GM19455 (cell line): ENCODE data around the gene OSBPL2.
A peak's percentile ranks its signal among the peaks of the same experiment; 100 is the strongest.

Experiments
- ATAC-seq: cut with Tn5 transposase; IDR thresholded peaks from one replicate; pipeline ENCODE4 v1.9.1; 2021; ENCODE audit not compliant: unreplicated experiment

Gene OSBPL2

DNA sequence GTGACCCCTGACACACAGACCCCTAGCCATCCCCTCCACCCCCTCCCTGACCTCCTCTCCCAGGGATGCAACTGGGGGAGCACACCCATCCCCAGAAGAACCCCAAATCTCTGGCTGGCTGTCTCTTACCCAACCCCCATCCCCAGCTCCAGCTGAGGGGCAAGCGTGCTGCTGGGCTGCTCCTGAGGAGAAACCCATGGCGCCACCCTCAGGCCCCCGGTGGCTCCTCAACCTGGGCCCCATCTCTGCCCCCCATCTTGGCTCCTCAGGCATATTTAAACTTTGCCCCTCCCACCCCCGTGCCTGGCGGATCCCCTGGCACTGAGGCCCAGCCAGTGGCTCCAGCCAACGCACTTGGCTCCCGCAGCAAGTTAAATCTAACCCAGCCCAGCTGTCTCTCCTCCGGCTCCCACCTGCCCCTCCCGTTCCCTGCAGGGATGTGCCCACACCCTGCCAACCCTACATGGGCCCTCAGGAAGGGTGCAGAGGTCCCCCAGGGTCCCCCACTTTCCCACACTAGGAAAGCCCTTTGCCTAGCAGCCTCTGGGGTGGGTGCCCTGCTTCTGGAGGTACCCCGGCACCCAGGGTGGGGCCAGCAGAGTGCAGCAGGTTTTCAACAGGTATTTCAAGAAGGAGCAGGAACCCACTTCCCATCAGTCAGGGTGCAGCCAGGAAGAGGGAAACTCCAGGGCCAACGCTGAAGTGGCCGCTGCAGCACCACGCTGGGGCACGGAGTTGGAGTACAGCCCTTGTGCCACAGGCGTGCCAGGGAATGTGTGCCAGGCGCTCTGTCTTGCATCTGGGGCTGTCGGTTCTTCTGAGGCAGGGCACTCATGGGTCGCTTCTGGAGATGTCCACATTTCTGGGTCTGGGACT lies 5.3 kb upstream of the OSBPL2 start:
- no peak for ATAC-seq

DNA sequence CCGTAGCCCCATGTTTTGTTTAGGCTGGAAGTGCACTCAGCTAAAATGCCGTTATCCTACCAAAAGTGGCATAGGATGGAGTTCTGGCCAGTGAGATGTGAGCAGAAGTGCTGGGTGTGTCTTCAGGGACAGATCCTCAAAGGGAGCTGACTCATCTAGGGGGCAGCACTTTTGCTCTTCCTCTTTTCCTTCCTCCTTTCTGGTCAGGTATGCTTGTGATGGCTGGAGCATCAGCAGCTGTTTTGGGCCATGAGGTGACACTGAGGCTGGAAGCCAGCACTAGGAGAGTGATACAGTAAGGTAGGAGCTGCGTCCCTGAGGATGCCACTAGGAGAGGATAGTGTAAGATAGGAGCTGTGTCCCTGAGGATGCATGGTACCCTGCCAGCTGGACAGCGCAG lies 4.6 kb upstream of the OSBPL2 start:
- ATAC-seq: no peak

DNA sequence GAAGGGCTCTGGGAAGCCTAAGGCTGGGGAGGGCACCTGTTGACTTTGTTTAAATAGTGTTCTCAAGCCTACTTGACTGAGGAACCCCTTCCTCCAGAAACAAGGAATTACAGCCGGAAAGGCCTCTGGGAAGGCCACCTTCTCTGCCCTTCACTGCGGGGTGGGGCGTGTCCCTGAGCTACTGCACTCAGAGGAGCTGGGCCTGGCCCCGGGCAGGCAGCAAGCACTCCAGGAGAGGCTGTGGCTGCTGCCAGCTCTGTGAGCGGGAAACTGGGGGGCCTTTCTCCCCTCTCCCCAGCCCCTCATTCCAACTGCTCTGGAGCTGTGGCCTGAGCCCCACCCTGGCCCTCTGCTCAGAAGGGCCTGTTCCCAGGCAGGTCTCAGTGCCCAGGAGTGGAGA lies 4.0 kb upstream of the OSBPL2 start:
- ATAC-seq: no peak

DNA sequence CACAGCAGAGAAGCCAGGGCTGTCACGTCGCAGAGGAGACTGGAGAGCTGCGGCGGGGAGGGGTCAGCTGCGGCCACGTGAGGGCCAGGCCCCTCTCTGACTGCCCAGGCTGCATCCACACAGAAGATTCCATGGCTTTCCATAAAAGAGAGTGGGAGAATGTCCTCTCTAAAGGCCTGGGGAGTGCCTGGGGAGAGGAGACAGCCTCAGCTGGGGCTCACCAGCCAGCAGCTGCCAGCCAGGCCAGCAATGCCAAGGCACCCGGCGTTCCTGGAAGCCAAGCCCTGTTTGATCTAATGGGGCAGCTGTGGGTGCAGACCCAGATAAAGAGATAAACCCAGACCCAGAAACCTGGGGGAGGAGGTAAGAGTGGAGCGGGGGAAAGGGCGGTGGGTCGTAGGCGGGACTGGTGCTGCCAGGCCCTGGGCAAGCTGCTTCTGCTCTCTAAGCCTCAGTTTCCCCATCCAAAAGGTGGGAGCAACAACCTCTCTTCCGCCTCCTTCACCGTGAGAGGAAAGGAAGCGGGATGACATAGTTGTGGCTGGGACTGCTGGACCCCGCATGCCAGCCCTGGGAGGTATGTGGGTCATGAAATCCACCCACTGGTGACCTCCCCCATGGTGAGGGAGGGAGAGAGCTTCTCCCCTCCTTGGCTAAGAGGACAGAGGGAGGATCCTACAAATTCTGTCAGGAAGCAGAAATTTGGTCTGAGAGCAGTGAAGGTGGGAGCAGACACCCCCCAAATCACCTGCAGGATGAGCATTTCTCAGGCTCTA lies 3.1 kb upstream of the OSBPL2 start:
- no peak for ATAC-seq

DNA sequence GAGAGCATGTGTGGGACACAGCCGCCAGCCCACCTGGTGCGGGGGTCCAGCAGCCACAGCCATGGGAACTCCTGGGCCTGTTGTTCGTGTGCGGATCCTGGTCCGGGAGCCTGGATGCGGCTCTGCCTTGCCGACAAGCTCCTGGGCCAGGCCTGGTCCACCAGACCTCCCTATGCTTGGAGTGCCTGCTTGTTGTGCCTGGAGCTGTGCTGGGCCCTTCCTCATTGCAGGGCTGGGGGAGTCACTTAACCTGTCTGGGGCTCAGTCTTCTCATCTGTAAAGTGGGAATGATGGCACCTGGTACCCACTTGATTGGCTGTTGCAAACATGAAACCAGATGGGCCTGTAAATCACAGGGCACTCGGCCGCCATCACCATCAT lies 2.6 kb upstream of the OSBPL2 start:
- ATAC-seq: no peak

DNA sequence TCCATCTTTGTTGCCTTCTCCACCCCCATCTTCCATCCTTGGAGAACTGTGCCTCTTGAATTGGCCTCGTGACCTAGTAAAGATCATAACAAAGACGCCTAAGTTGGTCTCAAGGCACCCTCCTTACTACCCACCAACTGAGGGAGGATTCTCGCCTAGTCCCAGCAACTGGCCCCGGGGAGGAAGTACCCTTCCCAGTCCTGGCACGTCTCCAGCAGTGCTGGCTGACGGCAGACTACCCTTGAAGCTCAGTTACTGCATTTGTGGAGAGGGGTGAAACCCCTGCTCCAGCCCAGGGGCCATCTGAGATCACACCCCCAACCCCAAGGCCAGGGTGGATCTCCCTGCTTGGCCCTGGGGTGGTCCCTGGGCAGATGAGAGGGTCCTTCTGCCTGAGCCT lies 2.1 kb upstream of the OSBPL2 start:
- ATAC-seq: no peak

DNA sequence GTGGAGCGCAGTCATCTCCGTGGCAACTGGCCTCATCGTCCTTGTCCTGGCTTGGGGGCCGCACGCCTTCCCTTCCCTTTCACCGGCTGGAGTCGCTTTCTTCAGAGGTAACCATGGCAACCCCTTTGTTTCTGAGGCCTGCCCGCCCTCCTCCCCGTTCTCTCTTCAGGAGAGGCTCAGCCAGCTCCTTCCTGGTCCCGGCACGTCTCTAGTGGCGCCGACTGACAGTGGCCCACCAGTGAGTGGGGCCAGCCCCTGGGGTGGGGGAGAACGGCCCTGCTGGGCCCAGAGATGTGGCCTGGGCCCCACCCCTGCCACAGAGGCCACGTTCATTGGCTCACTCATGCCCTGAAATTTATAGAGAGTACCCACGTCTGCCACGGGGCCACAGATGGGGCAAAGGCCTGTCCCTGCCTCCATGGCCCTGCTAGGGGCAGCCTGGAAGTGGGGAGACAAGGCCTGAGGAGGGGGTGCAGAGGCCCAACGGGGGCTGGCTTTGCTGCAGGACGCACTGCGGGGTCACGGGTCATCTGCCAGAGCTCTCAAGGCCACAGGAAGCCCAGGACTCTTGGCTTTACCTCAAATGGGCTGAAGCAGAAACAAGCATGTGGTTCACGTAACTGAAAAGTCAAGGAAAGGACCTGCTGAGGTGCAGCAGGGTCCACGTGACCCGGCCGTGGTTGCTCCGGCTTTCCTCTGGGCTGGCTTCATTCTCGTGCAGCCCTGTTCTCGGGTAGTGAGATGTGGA lies 1.4 kb upstream of the OSBPL2 start:
- no peak for ATAC-seq

DNA sequence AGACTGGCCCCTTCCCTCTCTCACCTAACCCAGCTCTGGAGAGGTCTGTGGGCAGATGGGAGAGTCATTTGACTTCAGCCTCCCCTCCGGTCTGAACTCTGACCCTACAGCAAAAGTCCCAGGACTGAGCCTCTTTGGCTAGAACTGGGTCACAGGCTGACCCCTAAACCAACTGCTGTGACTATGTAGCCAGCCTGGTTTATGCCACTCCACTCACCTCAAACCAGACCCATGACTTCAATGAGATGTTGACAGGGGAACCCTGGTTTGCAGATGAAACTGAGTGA lies 864 bp upstream of the OSBPL2 start:
- ATAC-seq: no peak

DNA sequence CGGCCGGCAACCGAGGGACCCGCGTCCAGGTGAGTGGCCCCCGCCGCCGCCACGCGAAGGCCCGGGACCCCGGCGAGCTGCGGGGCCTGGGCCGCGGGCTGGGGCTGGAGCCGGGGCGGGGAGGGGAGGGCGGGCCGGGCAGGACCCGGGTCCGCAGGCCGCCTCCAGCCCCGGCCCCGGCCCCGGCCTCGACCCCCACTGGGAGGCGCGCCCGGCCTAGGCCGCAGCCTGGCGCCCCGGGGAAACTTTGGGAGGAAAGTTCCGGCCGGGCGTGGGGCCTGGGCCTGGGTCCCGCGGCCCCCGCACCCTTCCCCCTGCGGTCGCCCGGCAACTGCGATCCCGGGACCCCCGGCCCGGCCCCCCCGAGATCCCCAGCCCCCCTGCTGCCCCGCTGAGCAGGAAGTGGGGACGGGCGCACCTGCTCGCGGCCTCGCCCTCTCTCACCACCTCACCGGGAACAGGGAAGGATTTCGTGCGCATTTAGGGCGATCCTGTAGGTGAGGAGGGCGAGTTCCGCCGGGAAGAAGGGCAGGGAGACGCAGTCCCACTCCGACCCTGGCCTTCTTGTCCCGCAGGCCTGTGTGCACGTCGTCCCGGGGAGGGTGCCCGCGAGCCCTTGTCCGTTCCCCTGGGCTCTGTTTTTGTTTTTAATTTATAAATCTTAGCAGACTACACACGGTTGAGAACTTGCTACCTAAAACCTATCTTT lies 402 bp downstream of the OSBPL2 start:
- ATAC-seq: peak; percentile 14

DNA sequence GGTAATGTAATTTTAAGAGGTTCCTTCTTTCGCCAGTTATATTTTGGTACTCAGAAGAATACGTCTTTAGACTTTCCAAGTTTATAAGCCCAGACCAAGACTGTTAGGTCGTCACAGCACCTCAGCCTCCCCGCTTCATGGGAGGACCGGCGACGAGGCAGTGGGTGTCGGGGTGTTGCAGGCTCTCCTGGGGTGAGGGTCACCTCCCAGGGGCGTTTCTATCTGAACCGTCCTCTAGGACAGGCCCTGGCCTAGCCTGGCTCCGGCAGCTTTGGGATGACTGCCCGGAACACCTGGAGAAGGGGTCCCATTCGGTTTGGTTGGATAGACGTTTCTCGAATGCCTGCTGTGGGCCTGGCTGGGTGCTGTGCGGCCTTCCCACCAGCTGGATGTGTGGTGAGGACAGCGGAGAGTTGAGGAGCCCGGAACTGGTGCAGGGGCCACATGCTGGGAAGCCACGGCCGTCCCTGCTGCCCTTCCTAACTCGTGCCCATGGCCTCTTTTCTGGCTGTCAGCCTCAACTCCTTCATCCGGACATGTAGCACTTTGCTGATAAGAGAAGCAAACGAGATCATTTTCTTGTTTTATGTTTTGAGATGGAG lies 1.1 kb downstream of the OSBPL2 start:
- ATAC-seq: no peak

DNA sequence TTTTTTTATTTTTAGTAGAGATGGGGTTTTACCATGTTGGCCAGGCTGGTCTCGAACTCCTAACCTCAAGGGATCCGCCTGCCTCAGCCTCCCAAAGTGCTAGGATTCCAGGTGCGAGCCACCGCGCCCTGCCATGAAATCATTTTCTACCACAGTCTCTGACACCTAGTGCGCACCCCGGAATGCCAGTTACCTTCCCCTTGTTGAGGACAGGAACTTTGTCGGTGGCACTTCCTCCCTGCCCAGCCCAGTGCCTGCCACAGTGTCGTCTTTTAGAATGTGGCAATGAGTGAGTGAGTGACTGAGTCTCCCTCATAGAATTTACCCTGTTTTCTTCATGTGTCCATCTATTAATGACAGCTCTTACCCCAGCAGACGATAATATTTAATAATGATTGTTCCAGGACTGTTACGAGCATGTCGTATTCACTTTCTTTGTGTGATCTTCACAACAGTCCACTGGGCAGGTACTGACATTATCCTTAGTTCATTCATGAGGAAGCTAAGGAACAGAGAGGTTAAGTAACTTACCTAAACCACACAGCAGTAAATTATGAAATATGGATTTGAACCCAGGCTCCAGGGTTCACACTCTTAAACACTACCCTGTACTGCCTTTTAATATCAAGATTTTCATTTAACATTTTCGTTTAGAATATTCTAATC lies 1.8 kb downstream of the OSBPL2 start:
- ATAC-seq: no peak

DNA sequence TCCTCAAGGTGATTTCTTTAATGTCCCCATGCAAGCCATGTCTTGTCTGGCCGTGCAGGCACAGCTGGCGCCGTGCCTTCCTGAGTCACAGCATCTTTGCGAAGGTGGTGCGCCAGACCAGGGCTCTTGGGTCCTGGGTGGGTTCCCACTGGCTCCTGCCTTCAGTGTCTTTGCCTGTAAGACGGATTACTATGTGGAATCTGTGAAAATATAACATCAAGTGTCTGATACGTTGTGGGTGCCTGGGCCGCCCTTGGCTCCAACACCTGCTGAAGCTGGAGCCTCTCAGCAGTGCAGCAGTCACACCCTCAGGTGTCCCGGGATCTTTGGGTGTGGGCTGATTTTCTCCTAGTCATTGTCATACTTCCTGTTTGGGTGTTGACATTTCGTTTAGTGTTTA lies 3.2 kb downstream of the OSBPL2 start:
- ATAC-seq: no peak

DNA sequence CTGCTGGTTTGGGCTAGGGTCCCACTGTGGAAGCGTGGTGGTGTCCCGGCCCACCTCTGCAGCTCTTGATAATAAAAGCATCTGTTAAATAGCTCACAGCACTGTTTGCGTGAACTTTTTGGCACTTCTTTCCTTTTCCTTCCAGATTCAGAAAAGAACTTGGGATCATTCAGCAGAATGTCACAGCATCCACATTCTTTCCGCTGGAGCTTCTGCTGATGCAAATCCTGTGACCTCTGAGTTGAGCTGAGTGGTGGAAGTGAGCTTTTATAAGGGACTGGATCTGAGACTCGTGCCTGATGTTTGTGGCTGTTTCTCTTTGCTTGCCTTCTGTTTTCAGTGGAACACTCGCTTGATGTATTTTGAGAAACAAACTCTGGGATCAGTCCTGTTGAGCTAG lies 3.9 kb downstream of the OSBPL2 start:
- ATAC-seq: no peak

DNA sequence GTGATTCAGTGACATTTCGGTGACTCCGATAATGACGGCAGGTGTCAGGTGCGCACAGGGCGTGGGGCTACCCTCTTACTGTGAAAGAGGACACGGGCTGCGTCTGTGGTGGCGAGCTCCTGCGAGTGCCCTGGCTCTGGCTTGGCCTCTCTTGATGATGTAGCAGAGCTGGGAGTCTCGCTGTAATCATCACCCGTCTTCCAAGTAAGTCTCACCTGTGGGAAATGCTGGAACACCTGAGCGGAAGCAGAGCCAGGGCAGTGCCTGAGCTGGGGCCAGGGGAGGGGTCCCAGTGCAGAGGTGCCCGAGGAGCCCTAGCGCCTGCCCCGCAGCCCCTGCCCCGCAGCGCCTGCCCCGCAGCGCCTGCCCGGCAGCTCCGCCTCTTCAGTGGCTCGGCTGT lies 4.8 kb downstream of the OSBPL2 start:
- ATAC-seq: no peak

DNA sequence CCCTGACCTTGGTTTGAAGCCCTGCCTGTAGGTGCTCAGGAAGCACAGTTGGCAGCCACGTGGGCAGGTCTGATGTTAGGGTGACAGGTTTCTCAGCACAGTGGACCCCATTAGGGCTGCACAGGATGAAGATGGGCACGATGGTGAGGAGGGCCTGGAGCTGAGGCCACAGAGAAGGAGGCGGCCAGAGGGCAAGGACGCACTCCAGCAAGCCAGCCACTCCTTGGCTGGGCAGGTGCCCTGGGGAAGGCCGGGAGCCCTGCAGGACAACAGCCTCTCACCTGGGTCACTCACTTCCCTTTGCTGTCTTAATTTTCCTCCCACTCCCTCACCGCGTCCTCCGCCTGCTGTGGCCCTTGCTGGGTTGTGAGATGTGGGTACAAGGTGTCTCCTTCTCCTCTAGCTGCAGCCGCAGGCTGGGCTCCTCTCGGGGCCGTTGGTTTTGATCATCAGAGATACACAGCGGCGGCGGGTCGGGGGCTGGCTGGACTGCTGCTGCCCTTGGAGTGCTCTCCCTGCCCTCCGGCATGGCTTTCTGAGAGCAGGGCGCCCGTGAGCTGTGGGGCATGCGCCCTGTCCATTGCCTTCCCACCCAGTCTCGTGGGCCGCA lies 5.7 kb downstream of the OSBPL2 start:
- no peak for ATAC-seq

DNA sequence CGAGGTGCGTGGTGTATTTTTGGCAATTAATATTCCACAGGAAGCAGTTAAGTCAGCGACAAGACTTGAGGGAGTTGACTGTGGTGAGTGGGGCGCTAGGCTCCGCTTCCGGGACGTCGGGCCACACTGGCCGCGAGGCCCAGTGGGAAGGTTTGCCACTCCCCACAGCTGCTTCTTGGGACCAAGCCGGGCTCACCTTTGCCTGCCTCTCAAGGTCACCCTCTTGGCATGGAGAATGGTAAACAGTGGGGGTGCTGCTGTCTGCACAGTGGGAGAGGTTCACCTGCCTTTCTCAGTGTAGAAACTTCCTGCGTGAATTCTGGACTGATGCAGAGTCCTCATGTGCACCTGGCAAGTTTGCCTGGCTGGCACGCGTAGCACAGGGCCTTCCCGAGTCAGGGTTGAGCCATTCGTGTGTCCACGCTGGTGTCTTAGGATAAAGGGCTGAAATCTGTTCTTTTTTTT lies 6.4 kb downstream of the OSBPL2 start:
- ATAC-seq: no peak

DNA sequence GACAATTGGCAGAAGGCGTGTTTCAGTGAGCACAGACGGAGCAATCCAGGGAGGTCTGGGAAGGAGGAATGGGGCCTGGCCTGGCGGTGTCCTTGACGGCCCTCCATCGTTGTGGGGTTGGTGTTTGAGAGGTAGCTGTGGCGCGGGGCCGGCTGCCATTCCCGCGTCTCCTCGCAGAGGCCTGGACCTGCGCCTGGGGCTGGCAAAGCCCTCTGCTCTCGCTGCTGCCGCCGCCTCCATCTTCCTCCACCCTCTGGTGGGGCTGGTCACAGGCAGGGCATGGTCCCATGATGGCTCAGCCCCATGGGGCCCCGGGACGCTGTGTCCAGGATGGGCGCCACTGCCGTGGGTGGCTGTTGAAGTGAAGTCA lies 7.6 kb downstream of the OSBPL2 start:
- ATAC-seq: no peak

DNA sequence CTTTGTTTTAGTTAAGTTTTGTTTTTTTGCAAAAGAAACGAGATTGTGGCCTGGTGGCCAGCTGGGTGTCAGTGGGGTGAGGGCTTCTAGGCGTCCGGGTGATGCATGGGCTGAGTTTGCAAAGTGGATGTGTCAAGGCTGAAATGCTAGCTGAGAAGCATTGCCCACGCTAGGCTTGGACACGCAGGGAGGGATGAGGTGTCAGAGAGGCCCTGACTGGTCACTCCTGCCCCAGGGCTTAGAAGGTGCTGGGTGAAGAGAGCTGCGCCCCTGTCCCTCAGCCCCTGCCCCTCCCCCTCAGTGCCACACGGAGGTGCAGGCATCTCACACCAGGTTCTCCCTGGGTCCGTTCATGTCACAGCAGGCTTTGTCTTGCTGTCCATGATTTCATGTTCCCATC lies 8.1 kb downstream of the OSBPL2 start:
- ATAC-seq: no peak

DNA sequence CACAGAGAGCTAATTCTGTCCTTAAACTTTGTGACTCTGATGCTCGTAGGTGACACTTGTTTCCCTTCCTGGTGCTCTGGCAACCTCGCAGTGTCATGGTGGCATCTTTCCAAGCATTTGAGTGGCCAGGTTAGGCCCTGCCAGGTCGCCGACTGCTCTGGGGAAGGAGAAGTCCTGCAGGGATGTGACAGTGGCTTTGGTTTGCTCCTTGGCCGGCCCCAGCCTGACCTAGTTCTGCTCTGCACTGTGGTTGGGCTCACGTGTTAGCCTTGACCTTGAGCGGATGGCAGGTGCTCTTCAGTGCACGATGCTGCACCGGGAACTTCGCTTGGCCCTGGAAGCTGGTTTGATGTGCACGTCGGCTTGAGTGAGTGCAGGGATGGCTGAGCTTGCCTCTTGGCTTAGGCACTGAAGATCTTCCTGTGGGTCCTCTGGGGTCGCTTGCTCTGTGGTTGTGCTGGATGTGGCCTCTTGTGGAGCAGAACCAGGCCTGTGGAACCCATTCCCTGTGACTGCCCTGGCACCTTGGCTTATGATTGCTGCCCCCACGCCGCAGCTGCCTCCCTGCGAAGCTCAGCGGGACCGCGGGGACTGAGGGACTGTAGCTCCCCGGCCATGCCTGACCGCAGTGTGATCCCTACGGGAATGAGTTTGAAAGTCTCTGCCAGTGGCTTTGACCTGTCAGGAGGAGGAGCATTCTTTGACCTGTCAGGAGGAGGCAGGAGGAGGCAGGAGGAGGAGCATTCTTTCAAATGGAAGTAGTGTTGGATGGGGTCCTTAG lies 8.7 kb downstream of the OSBPL2 start:
- no peak for ATAC-seq
